ENCODE measurements around the gene VWA5A.
"Not testable (repeated sequence)": the region's sequence is repeated elsewhere in the genome, so short reads cannot be mapped to it uniquely, and the experiment has no call there.

VWA5A gene

GRCh38 chr11:124153821-124154220, 38.6 kb downstream of the VWA5A start:
- no peak for DNase-seq
- intact Hi-C loops (cut with DNase I), result no loop called here

- intact Hi-C loops (cut with DNase I), result no loop called here
- DNase-seq, result no peak
These were observed 44.2 kb downstream of the VWA5A start for GRCh38 chr11:124159481-124159880.

DNA sequence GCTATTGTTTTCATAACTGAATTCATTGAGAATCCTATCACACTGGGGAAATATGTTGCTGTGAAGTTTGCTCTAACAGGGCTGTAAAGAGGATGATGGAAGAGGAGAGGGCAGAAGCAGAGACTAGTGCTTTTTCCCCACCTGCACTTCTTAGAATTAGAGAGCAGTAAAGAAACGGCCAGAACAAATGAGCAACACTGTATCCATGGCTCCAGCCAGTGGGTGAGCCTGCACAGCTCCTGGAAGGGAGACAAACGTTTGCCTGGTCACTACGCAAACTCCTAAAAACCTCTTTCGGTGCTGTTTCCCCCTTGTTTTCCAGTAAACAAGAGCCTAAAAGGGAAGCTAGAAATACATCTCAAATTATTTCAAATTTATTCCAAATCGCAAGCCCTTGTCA, 45.7 kb downstream of the VWA5A start:
- intact Hi-C loops (cut with DNase I), result no loop called here
- no peak for DNase-seq

- intact Hi-C loops (cut with DNase I), result no loop called here
- no peak for DNase-seq
These were observed 52.6 kb downstream of the VWA5A start for GRCh38 chr11:124167826-124168231.

DNA sequence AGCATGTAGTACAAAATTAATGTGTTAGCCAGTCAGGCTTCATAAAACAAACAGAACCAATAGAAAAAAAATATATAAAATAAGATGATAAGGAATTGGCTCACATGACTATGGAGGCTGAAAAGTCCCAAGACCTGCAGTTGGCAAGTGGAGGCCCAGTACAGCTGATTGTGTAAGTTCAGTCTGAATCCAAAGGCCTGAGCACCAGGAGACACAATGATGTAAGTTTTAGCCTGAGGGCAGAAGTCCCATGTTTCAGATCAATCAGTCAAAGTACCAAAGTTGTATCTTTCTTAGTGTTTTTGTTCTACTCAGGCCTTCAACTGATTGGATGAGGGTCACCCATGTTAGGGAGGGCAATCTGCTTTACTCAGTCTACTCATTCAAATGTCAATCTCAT, 53.5 kb downstream of the VWA5A start:
- DNase-seq, result no peak
- intact Hi-C loops (cut with DNase I), result no loop called here

DNA sequence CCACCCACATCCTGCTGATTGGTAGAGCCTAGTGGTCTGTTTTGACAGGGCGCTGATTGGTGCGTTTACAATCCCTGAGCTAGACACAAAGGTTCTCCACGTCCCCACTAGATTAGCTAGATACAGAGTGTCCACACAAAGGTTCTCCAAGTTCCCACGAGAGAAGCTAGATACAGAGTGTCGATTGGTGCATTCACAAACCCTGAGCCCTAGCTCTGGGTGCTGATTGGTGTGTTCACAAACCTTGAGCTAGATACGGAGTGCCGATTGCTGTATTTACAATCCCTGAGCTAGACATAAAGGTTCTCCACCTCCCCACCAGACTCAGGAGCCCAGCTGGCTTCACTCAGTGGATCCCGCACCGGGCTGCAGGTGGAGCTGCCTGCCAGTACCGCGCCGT, 55.1 kb downstream of the VWA5A start:
- intact Hi-C loops (cut with DNase I); DNase-seq: not testable (repeated sequence)

- intact Hi-C loops (cut with DNase I), result no loop called here
- peak in 1 of 10 donors; percentile 25 for DNase-seq
These were observed 55.7 kb downstream of the VWA5A start for GRCh38 chr11:124170801-124171586.

DNA sequence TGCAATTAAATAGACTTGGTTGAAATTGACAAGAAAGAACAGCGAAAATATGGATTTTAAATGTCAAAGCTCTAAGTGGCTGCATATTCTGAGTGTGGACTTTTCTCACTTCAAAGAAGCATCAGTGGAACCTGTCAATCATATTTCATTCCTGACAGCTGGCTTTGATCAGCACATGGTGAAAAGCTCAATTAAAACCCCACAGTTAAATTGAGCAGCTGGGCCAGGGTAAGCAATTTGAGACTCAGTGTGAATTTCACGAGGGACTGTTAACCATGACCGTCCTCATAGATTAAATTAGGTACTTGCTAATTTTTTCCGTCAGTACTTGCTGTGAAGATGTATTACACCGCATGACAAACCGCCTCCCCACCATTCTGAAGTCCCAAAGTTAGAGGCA, 56.9 kb downstream of the VWA5A start:
- no peak for DNase-seq
- intact Hi-C loops (cut with DNase I), result no loop called here

DNA sequence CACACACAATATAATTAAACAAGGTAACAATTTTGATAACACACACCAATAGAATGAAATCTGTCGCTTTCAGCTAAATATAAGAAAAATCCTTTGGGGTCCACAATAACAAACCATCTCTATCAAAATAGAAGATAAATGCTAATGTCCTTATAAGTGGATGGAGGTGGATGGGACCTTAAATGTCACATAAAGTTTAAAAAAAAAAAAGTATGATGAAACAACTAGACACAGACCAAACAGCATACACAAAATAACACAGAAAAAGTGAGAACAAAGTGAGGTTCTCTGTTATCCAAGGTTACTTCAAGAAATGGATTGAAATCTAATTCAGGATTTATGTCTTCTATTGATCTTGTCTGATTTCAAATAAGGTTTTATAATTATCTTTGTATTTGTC, 57.3 kb downstream of the VWA5A start:
- DNase-seq, result no peak

DNA sequence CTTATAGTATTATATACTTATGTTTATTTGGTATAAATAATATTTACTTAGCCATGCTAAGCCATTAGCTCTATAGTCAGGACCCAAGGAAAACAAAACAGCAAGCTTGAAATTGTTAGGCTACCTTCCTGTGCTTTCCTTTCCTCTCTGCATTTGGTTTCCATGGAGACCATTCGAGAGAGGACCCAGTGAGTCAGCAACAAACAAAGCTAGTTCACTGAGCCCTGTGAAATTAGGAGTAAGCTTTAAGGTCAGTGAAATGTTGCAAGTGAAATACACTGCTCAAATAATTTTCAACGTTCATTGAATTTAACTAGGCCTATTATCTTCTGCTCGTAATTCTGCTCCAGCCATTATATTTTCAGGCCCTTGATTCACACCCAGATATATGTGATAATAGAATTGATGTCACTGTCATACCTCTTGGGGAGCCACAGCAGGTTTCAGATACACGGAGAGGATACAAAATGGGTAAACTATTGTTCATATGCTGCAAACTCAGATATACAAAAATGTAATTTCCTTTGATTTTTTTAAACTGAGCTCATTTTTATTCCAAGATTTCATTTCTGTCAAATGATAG, 58.8 kb downstream of the VWA5A start:
- DNase-seq, result no peak
- intact Hi-C loops (cut with DNase I), result no loop called here

More for the DNA sequence above, 57.3 kb downstream of the VWA5A start:
- intact Hi-C loops (cut with DNase I), result no loop called here

DNA sequence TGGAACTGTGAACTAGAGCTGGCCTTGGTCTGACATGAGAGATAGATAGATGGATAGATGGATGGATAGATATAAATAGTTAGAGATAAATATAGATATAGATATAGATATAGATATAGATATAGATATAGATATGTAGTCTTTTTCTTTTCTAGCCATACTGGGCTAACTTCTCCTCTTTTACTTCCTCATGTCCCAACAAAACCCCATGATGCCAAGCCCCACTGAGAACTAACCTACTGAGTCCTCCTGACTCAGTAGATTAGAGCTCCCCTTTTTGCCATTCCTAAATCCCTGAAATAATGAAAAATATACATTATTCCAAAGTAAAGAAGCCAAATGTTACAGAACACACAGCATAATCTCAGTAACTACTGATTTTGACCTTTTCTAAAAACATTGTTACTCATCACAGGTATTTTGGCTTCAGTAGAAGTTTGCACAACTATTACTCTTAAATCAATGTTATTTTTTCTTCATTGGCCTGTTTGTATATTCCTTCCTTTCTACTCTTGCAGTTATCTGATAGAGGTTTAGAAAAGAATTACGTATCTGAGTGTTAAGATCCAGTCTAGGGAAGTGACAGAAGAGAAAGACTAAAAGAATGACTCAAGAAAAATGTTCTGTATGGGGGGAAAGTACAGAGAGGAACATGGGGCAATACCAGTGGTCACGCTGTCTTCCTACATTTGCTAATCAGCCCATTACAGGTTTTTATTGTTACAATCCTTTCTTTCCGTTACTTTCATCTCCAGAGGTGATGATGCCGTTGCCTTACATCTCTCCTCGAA, 61.9 kb downstream of the VWA5A start:
- intact Hi-C loops (cut with DNase I), result no loop called here
- no peak for DNase-seq

GRCh38 chr11:124179310-124179709, 64.1 kb downstream of the VWA5A start:
- intact Hi-C loops (cut with DNase I), result no loop called here
- DNase-seq, result no peak

DNA sequence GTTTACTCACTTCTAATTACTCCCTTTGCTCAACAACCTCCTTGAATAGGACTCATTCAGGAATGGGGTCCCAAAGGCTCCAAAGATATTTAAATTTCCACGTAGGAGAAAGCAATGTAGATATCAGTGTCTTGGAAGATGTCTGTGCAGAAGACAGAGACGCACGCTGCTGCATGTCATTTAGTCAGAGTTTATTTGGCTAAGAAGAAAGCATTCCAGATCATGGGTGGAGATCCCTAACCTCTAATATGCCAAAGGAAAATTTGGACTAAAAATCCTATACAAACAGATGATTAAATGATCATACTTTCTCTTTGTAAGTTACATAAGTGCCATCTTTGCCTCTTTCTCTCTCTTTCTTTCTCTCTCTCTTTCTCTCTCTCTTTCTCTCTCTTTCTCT, 67.8 kb downstream of the VWA5A start, which contains the start of gene OR10D3:
Gene OR10D3, plus strand, starts transcription at position 278 of the 400 bp plus-strand sequence. CDS start 1,925 bp downstream, outside the sequence.
- intact Hi-C loops (cut with DNase I), result no loop called here
- no peak for DNase-seq

- no peak for DNase-seq
- intact Hi-C loops (cut with DNase I), result no loop called here
These were observed 75.3 kb downstream of the VWA5A start for GRCh38 chr11:124190298-124191139.

- no peak for DNase-seq
- intact Hi-C loops (cut with DNase I), result no loop called here
These were observed 78.2 kb downstream of the VWA5A start for GRCh38 chr11:124193221-124194010.

- DNase-seq, result no peak
- intact Hi-C loops (cut with DNase I), result no loop called here
These were observed 79.3 kb downstream of the VWA5A start for GRCh38 chr11:124194293-124195188.

DNA sequence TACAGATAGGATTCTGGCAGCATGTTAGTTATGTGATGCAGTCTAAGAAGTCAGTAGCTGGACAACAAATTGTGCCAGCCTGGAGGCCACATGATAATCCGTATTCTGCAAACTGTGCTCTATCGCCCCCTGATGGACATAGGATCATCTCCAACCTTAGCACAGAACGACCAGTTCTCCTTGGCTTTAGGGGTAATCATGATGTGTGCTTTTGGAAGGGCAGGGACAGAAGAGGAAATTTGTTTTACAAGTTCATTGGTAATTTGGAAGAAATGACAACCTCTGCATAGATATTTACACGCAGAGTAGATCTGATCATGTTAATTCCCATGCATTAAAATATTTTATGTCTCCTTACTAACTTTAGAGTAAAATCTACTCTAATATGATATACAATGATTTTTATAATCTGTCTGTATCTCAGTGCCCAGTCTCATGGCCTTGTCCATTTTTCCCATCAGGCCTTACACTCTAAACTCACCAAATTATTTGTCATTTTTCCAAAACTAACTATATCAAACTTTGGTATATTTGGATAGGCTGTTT, 80.0 kb downstream of the VWA5A start:
- intact Hi-C loops (cut with DNase I), result no loop called here
- DNase-seq, result no peak
